IPS-20b (cell line): Measurements from ENCODE around the gene NMRK2.
"Not testable (repeated sequence)": the region's sequence is repeated elsewhere in the genome, so short reads cannot be mapped to it uniquely, and the experiment has no call there.

Source experiments
- H3K27ac ChIP-seq: one replicate; pipeline ENCODE4 v1.5.1; 2013; ENCODE audit warnings: low read length
- H3K27me3 ChIP-seq: 2 replicates; pipeline ENCODE4 v1.6.1; 2013; ENCODE audit warnings: mild to moderate bottlenecking, low read length, inconsistent platforms; ENCODE audit not compliant: insufficient read depth
- H3K36me3 ChIP-seq: 2 replicates; pipeline ENCODE4 v1.6.1; 2013; ENCODE audit warnings: low read depth, mild to moderate bottlenecking, inconsistent platforms, low read length, moderate library complexity; ENCODE audit not compliant: insufficient read depth
- H3K4me1 ChIP-seq: 2 replicates; pipeline ENCODE4 v1.6.1; 2013; ENCODE audit warnings: mild to moderate bottlenecking, control low read depth, inconsistent platforms, low read length, moderate library complexity; ENCODE audit not compliant: insufficient read depth
- H3K4me3 ChIP-seq: 2 replicates; pipeline ENCODE4 v1.5.1; 2013; ENCODE audit warnings: mild to moderate bottlenecking, low read length, inconsistent platforms
- H3K9ac ChIP-seq: 2 replicates; pipeline ENCODE4 v1.6.1; 2013; ENCODE audit warnings: low read depth, mild to moderate bottlenecking, inconsistent platforms, low read length, moderate library complexity
- H3K9me3 ChIP-seq: 2 replicates; pipeline ENCODE4 v1.6.1; 2013; ENCODE audit warnings: mild to moderate bottlenecking, low read depth, low read length, inconsistent platforms; ENCODE audit not compliant: insufficient read depth

The NMRK2 gene

GRCh38 chr19:3942790-3943409 is 10.0 kb downstream of the NMRK2 start:
- no peak overlapping the region for H3K9ac ChIP-seq
- H3K4me3 ChIP-seq: no peak overlapping the region
- H3K27me3 ChIP-seq: no peaks in the 10 kb centered on the region
- H3K27ac ChIP-seq: no peak overlapping the region
- H3K9me3 ChIP-seq: no peaks in the 10 kb centered on the region
- H3K36me3 ChIP-seq: peaks cover 41% of the 10 kb centered on the region
- no peaks in the 10 kb centered on the region for H3K4me1 ChIP-seq

- Histone ChIP-seq H3K9ac (no peak overlapping the region), H3K4me1 (no peaks in the 10 kb centered on the region), H3K36me3 (peaks cover 37% of the 10 kb centered on the region), H3K27ac (no peak overlapping the region), H3K9me3 (no peaks in the 10 kb centered on the region), H3K4me3 (no peak overlapping the region), H3K27me3 (no peaks in the 10 kb centered on the region)
Measured at GRCh38 chr19:3944018-3944721, 11.3 kb downstream of the NMRK2 start.

- Histone ChIP-seq H3K36me3 (peaks cover 27% of the 10 kb centered on the region), H3K9me3 (no peaks in the 10 kb centered on the region), H3K9ac (no peak overlapping the region), H3K27ac (no peak overlapping the region), H3K4me1 (no peaks in the 10 kb centered on the region), H3K4me3 (no peak overlapping the region), H3K27me3 (no peaks in the 10 kb centered on the region)
Measured at GRCh38 chr19:3945838-3946237, 13.0 kb downstream of the NMRK2 start.

GRCh38 chr19:3947316-3947933 is 14.6 kb downstream of the NMRK2 start:
- H3K36me3 ChIP-seq: peaks cover 21% of the 10 kb centered on the region
- H3K27ac ChIP-seq, H3K4me1 ChIP-seq: not testable (repeated sequence)

GRCh38 chr19:3949294-3949693 is 16.4 kb downstream of the NMRK2 start:
- no peaks in the 10 kb centered on the region for H3K4me1 ChIP-seq

More at GRCh38 chr19:3947316-3947933, 14.6 kb downstream of the NMRK2 start:
- not testable (repeated sequence) for H3K27me3 ChIP-seq, H3K9me3 ChIP-seq, H3K9ac ChIP-seq, H3K4me3 ChIP-seq

GRCh38 chr19:3949997-3950859 is 17.4 kb downstream of the NMRK2 start:
- H3K4me1 ChIP-seq: no peaks in the 10 kb centered on the region

More at GRCh38 chr19:3949294-3949693, 16.4 kb downstream of the NMRK2 start:
- Histone ChIP-seq H3K36me3 (peaks cover 7% of the 10 kb centered on the region), H3K9me3 (no peaks in the 10 kb centered on the region), H3K27ac (no peak overlapping the region), H3K4me3 (no peak overlapping the region), H3K27me3 (no peaks in the 10 kb centered on the region), H3K9ac (no peak overlapping the region)

GRCh38 chr19:3950871-3951861 is 18.3 kb downstream of the NMRK2 start:
- Histone ChIP-seq H3K27ac (no peak overlapping the region), H3K4me3 (no peak overlapping the region), H3K9me3 (no peaks in the 10 kb centered on the region), H3K27me3 (no peaks in the 10 kb centered on the region), H3K36me3 (peaks cover 5% of the 10 kb centered on the region; the same call in 1 of the 2 replicates), H3K9ac (no peak overlapping the region), H3K4me1 (no peaks in the 10 kb centered on the region)

More at GRCh38 chr19:3949997-3950859, 17.4 kb downstream of the NMRK2 start:
- Histone ChIP-seq H3K27me3 (no peaks in the 10 kb centered on the region), H3K27ac (no peak overlapping the region), H3K9ac (no peak overlapping the region), H3K36me3 (peaks cover 5% of the 10 kb centered on the region; the same call in 1 of the 2 replicates), H3K9me3 (no peaks in the 10 kb centered on the region), H3K4me3 (no peak overlapping the region)

GRCh38 chr19:3952755-3953276 is 19.9 kb downstream of the NMRK2 start:
- H3K4me1 ChIP-seq, H3K9ac ChIP-seq, H3K9me3 ChIP-seq, H3K36me3 ChIP-seq, H3K27me3 ChIP-seq, H3K27ac ChIP-seq, H3K4me3 ChIP-seq: not testable (repeated sequence)

- Histone ChIP-seq H3K9ac (no peak overlapping the region), H3K27me3 (no peaks in the 10 kb centered on the region), H3K4me3 (no peak overlapping the region), H3K4me1 (no peaks in the 10 kb centered on the region), H3K27ac (no peak overlapping the region), H3K9me3 (no peaks in the 10 kb centered on the region), H3K36me3 (peaks cover 22% of the 10 kb centered on the region)
Measured at GRCh38 chr19:3954107-3954506, 21.2 kb downstream of the NMRK2 start.

- H3K27ac ChIP-seq, H3K4me3 ChIP-seq, H3K9ac ChIP-seq, H3K4me1 ChIP-seq, H3K9me3 ChIP-seq, H3K27me3 ChIP-seq: not testable (repeated sequence)
- peaks cover 34% of the 10 kb centered on the region for H3K36me3 ChIP-seq
Measured at GRCh38 chr19:3955276-3955675, 22.4 kb downstream of the NMRK2 start.
